SK-N-SH treated with all-trans-retinoic acid at 6 μM for 48 hours (cell line): ENCODE data around the gene PRR14L.

Experiments
- CSDC2 ChIP-seq: fragments of 250-450 bp; sonication (Bioruptor Pico); IDR thresholded peaks from 2 replicates; pipeline ENCODE4 v1.5.0; 2020; ENCODE audit warnings: mild to moderate bottlenecking, moderate library complexity
- ISL1 ChIP-seq: fragments of 250-450 bp; sonication (Bioruptor Pico); IDR thresholded peaks from 2 replicates; pipeline ENCODE4 v2.1.2; 2022; ENCODE audit warnings: mild to moderate bottlenecking, moderate library complexity
- TOX ChIP-seq: fragments of 250-450 bp; sonication (Bioruptor Pico); IDR thresholded peaks from 2 replicates; pipeline ENCODE4 v1.8.0; 2021; ENCODE audit warnings: mild to moderate bottlenecking, moderate library complexity, borderline replicate concordance
- ZC3H10 ChIP-seq: fragments of 250-450 bp; sonication (Bioruptor Pico); IDR thresholded peaks from 2 replicates; pipeline ENCODE4 v1.5.1; 2021; ENCODE audit warnings: mild to moderate bottlenecking, moderate library complexity
- ZFP30 ChIP-seq: fragments of 450-650 bp; formaldehyde crosslinking; IDR thresholded peaks from 2 replicates; pipeline ENCODE4 v1.5.0; 2022; ENCODE audit warnings: mild to moderate bottlenecking, moderate library complexity
- ZNF8 ChIP-seq: fragments of 450-650 bp; formaldehyde crosslinking; IDR thresholded peaks from 2 replicates; pipeline ENCODE4 v1.5.0; 2020; ENCODE audit warnings: mild to moderate bottlenecking, moderate library complexity
- TF ChIP-seq, protein P1 (sequence below): fragments of 250-450 bp; sonication (Bioruptor Pico); IDR thresholded peaks from 2 replicates; pipeline ENCODE4 v1.8.0; 2020; ENCODE audit warnings: mild to moderate bottlenecking, moderate library complexity, borderline replicate concordance
- TF ChIP-seq, protein P2 (sequence below): fragments of 250-450 bp; sonication (Bioruptor Pico); IDR thresholded peaks from 2 replicates; pipeline ENCODE4 v1.5.0; 2020; ENCODE audit warnings: mild to moderate bottlenecking, moderate library complexity
- TF ChIP-seq, protein P3 (sequence below): fragments of 250-450 bp; sonication (Bioruptor Pico); IDR thresholded peaks from 2 replicates; pipeline ENCODE4 v1.5.1; 2020; ENCODE audit warnings: low read depth, mild to moderate bottlenecking, moderate library complexity

DNA sequence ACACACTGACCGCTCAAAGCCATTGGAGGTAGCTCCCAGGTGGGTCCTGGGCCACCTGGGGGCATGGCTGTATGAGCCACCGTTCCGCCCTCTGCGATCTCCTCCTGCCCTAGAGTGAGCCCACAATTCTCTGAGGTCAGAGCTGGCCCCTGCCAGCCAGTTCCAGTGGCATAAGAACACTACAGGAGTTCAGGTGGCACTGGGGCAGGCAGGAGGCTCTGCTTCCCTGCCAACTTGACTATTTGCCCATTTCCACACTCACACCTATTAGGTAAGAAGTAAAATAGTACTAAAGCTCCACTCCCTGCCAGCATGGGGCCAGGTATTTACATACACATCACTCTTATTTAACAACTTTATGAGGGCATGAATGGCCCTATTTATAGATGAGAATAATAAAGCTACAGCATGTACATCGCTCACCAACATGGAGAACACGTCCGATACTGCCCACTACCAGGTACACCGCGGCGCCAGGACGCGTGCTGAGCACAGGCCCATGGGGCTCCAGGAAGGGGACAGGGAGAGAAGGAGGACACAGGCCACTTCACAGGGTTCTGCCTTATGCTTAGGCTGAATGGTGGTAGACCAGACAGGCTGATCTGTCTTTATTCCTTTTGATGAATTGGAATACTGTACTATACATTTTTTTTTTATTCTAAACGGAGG, 114.2 kb downstream of the PRR14L start:
- TF ChIP-seq, protein P1, sequence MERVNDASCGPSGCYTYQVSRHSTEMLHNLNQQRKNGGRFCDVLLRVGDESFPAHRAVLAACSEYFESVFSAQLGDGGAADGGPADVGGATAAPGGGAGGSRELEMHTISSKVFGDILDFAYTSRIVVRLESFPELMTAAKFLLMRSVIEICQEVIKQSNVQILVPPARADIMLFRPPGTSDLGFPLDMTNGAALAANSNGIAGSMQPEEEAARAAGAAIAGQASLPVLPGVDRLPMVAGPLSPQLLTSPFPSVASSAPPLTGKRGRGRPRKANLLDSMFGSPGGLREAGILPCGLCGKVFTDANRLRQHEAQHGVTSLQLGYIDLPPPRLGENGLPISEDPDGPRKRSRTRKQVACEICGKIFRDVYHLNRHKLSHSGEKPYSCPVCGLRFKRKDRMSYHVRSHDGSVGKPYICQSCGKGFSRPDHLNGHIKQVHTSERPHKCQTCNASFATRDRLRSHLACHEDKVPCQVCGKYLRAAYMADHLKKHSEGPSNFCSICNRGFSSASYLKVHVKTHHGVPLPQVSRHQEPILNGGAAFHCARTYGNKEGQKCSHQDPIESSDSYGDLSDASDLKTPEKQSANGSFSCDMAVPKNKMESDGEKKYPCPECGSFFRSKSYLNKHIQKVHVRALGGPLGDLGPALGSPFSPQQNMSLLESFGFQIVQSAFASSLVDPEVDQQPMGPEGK (CRISPR knock-in tag): no peak
- TF ChIP-seq CSDC2 (CRISPR knock-in tag) (no peak), TOX (no peak), ZNF8 (CRISPR knock-in tag) (no peak), ZFP30 (no peak), ISL1 (CRISPR knock-in tag) (no peak), ZC3H10 (no peak)
- TF ChIP-seq, protein P2, sequence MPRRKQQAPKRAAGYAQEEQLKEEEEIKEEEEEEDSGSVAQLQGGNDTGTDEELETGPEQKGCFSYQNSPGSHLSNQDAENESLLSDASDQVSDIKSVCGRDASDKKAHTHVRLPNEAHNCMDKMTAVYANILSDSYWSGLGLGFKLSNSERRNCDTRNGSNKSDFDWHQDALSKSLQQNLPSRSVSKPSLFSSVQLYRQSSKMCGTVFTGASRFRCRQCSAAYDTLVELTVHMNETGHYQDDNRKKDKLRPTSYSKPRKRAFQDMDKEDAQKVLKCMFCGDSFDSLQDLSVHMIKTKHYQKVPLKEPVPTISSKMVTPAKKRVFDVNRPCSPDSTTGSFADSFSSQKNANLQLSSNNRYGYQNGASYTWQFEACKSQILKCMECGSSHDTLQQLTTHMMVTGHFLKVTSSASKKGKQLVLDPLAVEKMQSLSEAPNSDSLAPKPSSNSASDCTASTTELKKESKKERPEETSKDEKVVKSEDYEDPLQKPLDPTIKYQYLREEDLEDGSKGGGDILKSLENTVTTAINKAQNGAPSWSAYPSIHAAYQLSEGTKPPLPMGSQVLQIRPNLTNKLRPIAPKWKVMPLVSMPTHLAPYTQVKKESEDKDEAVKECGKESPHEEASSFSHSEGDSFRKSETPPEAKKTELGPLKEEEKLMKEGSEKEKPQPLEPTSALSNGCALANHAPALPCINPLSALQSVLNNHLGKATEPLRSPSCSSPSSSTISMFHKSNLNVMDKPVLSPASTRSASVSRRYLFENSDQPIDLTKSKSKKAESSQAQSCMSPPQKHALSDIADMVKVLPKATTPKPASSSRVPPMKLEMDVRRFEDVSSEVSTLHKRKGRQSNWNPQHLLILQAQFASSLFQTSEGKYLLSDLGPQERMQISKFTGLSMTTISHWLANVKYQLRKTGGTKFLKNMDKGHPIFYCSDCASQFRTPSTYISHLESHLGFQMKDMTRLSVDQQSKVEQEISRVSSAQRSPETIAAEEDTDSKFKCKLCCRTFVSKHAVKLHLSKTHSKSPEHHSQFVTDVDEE: no peak
- TF ChIP-seq, protein P3, sequence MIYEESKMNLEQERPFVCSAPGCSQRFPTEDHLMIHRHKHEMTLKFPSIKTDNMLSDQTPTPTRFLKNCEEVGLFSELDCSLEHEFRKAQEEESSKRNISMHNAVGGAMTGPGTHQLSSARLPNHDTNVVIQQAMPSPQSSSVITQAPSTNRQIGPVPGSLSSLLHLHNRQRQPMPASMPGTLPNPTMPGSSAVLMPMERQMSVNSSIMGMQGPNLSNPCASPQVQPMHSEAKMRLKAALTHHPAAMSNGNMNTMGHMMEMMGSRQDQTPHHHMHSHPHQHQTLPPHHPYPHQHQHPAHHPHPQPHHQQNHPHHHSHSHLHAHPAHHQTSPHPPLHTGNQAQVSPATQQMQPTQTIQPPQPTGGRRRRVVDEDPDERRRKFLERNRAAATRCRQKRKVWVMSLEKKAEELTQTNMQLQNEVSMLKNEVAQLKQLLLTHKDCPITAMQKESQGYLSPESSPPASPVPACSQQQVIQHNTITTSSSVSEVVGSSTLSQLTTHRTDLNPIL (CRISPR knock-in tag): no peak
